NCI-H2107 (cell line): ENCODE measurements around the gene RAPGEF3.

Experiments
- DNase-seq: peaks from one replicate; lab custom pipeline; 2025; lab: John Stamatoyannopoulos, UW

Gene RAPGEF3

DNA sequence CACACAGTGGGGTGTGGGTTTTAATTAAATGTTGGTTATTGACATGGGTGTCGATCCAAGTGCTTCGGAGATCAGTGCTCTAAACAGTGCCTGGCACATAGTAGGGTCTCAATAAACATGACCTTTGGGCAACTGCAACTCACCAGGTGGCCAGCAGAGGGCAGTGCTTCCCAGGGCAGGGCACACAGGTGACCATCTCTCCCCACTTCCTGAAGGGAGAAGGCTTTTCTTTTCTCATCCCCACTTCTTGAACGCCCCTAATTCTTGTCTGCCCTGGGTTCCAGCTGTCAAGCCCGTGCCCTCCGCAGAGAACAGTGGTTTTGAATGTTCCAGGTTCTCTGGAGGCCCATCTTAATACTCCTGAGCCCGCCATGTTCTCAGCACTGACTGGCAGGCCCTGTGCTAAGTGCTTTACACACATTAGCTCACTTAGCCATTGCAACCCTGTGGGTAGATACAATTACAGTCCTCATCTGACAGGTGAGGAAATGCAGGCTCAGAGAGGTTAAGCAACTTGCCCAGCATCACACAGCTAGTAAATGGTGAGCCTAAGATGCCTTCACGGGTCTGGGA lies 16.3 kb downstream of the RAPGEF3 start:
- DNase-seq: no peak

DNA sequence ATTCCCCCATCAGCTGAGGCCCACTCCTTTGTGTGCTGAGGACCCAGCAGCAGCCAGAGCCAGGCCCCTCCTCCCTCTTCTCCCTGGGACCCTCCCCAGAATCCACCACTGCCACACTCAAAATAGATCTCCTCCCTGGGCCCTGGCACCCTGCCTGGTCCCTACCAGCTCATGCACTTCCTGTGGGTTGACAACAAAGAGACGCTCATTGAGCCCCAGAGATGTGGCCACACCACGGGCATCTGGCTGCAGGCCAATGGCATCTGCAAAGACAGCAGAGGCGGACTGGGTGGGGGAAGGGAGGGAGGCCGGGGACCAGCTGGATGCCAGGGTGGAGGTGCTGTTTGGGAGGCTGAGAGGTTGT lies 17.4 kb downstream of the RAPGEF3 start:
- peak; percentile 95 for DNase-seq

DNA sequence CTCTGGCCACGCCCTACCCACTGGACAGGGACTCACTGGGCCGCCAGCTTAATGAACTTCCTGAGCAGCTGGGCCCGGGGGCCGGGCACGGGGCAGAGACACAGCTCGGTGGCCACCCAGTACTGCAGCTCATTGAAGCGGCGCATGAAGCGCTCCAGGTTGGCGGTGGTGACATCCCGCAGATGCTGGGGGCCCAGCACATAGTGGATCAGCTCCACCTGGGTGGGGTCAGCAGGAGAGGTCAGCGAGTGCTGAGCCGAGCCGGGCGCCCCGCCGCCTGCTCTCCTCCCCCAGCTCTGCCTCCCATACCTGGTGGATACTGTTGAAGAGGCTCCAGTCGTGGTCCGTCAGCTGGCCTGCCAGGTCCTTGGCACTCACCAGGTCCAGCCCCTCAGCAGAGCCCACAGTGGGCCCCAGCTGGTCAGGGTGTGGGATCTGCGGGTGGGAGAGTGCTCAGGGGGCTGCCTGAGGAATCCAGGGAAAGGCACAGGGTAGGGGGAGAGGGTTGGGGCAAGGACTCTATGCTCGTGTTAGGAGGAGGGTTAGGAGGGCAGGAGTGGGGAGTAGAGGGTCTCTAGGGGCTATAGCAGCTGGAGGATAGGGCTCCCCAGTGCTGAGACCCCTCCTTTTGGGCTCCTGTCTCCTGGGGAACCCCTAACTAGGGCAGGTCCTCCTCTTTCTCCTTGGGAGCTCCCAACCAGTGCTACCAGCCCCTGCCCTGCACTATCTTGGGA lies 17.9 kb downstream of the RAPGEF3 start:
- DNase-seq: no peak

DNA sequence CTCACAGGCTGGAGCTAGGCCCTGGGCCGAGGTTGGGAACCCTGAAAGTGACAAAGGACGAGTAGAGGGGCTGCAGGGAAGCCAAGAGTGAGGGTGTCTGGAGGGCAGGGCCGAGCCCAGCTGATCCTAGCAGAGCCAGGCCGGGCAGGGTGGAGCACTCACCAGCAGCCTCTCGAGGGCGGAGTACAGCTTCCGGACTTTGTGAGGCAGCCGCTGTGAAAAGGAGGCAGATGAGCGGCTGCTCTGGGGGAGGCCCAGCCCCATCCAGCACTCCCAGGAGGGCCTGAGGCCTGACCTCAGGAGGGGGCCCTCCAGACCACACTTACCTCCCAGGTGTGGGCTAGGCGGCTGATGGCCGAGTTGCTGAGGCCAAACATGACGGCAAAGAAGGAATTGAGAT lies 18.7 kb downstream of the RAPGEF3 start:
- no peak for DNase-seq

DNA sequence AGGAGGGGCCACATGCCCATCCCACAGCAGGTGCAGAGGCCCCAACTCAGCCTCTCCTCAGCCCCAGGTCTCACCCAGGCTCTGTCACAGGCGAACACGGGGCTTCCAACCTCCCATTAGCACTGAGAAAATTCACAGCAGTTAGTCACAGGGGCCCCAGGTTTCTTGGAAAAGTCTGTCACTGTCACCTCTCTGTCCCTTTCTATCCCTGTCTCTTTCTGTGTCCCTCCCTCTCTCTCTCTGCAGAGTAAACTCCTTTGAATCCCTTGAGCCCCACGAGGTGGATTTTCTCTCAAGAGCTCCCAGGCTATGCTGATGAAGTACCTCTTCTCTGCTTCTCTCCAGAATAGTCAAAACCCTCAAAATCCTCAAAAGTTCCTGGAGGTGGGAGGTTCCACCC lies 19.4 kb downstream of the RAPGEF3 start:
- no peak for DNase-seq

DNA sequence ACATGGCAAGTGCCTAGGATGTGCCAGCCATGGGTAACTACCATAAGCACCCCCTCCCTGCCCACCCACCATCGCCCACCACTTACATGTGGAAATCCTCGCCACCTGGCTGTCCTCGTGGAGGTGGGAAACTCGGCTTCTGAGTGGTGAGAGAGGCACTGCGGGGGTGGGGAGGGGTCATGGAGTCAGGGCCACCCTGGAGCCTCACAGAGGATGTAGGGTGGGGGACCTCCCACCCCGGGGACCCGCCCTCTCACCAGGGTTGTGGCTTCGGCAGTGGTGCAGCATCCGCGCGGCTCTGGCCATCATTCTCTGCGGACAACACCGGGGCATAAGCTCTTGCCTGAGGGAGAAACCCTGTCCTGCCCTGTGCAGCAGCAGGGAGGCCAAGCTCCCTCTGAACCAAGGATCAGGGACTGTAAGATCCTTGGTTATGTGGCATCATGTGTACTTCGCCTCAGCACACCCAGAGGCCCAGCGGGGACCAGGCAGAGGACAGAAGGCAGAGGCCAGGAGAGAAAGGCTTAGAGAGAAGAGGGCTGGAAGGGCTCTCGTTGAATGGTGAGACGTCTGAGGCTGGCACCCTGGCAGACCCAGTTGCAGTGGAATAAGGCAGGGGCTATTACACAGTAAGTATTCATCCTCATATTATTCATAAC lies 20.6 kb downstream of the RAPGEF3 start:
- DNase-seq: no peak

DNA sequence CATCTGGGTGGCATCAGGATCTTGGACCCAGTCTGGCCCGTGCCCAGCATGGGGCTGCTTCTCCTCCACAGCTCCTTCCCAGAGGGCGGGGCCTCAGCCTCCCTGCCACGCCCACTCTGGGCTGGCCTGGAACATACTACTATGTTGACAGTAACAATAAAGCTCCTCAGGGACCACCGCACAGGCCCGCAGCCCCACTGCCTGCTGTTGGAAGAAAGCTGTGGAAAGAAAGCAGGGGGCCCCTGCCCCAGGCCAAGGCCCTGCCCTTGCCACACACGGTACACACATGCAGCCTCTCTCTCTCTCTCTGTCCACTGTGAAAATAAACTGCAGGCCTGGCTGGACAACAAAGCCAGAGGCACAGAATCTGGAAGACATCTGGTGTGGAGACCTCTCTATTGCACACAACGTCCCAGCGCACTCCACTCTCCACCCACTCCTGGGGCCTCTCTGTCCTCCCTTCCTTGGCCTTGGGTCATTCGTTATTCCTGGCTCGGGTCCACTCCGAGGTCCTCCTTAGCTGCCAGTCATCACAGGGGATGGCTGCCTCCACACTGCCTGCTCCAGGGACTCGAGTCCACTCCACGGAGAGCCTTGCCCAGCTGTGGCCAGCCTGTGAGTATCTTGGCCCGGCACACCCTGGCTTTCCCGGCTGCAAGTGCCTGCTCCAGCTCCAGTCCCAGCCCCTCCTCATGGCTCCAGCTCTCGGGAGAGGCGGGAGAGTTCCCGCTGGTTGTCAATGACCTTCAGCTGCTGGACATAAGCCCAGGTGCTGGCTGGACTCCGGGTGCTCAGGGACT lies 21.6 kb downstream of the RAPGEF3 start:
- no peak for DNase-seq

DNA sequence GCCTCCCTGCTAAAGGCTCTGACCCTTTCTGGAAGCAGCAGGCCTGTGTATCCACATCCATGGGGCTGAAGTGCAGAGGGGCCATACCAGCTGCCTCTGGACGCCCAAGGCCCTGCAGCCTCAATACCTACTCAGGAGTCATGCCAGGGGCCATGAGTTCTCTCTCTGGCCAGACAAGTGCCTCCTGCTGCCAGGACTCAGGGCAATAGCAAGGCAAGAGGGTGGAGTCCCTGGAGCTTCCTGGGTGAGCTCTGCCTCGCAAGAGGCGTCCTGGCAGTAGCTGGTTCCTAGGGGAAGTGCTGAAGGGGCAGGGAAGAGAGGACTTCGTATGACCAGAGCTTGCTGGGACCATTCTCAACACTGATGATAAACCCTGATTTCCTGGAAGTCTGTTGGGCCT lies 22.5 kb downstream of the RAPGEF3 start:
- no peak for DNase-seq

DNA sequence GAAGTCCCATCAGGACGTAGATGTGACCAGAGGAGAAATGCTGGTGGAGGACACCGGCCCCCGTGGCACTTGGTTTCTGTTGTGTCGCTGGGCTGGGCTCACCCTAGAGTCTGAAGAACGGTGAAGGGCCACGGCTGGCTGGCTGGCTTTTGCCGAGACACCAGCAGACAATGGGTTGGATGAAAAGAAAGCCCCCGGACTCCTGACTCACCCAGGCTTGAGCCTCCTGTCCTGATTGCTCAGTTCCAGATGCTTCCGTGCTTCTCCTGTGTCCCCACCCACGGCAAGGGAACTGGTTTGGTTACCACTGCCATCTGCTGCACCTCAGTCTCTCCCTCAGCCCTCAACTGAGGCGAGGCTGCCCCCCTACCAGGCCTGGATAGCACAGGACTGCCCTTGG lies 23.0 kb downstream of the RAPGEF3 start:
- no peak for DNase-seq

DNA sequence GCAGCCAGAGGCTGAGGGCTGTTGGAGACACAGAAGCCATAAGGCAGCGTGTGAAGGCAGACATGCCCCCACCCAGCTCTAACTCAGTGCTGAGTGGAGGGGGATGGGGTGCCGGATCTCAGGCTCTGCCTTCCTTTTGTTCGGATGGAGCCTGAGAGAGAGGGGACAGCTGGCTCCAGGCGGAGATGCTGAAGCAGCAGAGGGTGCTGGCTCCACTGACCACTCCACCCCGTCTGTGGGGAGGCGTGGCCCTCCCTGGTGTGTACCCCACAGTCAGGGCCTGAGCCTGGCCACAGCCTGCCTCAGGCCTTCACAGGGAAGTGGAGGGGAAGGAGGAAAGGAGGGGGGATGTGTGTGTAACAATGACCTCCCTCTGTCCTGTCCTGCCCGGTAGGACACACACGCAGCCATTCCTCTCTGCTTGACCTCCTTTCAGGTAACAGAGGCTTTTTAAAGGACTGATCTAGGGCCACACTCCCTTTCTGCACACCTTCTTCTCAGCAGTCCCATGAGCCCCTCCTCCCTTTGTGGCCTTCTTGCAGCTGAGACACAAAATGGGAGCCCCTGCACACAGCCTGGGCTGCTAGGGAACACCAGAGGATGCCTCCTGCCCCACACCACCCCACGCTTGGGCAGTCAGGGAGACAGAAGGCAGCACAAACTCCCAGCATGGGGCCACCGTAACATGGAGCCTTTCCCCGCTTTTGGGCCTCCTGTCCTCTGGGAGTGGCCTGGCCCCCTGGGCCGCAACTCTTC lies 23.8 kb downstream of the RAPGEF3 start:
- no peak for DNase-seq

DNA sequence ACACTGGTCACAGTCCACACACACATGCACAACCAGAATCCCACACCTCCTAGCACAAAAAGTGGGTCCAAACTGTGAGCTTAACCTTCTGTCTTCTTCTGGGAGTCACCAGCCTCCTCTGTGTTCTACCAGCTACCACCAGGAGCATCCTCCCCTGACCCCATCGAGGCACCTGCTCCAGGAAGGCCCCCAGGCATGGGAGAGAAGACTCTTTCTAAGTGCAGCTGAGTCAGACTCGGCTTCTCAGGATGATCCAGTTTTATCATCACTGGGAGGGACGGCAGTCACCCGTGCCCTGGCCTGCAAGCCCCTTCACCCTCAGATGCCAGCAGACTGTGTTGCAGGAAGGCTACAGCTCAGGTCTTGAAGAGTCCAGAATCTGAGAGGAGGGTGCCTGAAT lies 25.5 kb downstream of the RAPGEF3 start:
- DNase-seq: no peak

DNA sequence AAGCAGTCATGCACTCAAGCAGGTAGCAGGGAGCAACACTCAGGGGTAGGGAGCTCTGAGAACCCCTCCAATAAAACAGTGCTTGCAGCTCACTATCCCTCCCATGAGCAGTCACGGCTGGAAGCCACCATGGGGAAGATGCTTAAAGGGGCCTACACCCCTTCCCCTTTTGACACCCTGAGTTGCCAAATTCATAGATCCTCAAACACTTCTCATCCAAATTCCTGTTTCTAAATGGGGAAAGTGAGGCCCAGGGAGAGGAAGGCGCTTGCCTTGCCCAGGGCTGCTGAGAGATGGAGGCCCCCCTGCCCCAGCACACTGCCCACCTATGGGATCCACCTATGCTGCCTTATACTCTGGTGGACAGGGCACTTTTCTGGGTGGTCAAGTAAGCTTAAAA lies 26.2 kb downstream of the RAPGEF3 start:
- DNase-seq: no peak

DNA sequence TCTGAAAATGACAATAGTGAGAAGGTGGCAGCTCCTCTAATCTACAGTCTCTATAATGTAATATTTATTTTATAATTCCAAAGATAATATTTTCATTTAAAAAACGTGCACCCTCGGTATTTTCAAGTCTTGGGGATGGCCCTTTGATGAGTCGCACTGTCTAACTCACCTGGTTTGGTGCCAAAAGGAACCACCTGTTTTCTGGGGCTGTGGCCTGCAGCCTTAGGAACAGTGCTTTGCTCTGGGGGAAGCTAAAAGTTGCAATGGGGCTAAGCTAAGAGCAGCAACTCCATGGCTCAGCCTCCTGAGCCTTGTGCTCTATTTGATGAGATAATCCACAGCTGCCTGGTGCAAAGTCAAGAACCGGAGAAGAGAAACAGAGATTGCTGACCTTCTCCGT lies 27.0 kb downstream of the RAPGEF3 start:
- no peak for DNase-seq

DNA sequence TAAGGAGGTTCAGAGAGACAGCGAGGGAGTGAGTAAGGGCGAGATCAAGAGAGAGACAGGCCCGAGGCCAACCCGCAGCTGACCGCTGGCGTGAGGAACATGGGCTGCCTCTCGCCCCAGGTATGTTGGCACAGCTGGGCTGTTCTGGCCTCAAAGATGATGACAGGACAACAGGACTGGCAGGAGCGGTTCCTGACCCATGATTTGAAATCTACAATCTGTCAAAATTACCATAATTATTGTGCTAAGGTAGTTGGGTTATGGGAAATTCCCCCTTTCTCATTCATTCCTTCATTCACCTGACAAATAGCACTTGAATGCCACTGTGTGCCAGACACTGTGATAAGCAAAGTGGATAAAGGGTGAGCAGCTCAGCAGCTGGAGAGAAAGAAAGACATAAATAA lies 28.3 kb downstream of the RAPGEF3 start:
- DNase-seq: no peak

DNA sequence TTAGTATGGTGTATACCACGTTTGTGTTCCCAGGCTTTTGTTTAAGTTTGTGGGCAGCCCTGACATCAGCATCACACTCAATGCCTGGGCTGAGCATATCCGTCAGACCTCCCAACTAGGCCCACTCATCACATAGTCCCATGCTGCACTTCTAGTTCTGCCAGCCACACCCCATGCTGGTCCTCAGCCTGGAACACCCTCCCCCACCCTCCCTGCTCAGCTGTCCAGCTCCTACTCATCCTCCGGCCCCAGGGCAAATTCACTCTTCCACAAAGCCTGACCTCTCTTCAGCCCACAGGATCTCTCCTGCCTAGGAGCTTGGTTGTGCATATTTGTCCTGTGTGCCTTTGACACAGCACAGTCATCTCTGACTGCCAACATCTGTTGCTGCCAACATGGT lies 29.4 kb downstream of the RAPGEF3 start:
- DNase-seq: no peak

DNA sequence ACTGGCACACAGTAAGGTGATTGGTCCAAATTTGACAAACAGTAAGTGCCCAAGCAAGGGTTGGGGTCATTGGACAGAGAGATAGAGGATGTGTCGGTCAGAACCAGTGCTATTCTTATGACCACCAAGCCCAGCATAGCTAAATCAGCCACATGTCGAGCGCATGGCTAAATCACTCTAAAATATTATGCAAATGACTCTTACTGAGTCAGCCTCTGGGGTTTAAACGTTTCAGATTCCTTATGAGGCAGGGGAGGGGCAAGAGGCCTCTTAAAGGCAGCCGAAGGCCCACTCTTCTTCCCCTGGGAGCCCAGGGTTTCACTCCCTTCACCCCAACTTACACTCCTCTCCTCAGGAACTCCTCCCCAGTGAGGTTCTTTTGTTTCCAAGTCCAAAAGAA lies 32.8 kb downstream of the RAPGEF3 start:
- no peak for DNase-seq

DNA sequence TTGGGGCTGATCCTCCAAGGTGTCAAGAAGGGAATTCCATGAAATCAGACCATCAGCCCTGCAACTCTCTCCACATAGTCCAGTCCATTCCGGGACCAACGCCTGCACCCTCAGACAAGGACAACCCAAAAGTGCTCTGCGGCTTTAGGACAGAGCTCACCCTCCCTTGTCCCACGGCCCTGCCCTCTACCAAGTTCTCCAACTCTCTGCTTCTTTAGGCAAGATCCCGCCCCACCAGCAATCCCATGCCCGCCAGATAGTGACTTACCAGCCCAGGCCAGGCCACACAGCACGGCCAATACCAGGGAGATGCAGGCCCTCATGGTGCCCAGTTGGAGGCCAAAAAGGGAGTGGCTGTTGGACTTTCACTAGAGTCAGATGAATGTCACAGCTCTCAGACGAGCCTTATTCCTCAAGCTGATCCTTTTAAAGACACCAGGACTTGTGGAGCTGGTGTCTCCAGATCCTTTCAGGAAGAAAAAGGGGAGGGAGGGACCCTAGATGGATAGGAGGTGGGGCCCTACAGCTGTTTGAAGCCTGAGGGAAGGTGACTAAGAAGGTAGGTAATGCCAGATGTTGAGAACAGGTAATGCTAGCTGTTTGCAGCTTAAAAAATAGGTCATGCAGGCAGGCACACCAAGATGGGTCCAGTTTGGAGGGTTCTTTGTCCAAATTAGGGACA lies 33.4 kb downstream of the RAPGEF3 start, which contains the start of gene ENDOU:
ENDOU (minus strand) TSS at position 400 of the 682 bp plus-strand sequence; CDS start at position 323, 77 bp downstream.
- no peak for DNase-seq

DNA sequence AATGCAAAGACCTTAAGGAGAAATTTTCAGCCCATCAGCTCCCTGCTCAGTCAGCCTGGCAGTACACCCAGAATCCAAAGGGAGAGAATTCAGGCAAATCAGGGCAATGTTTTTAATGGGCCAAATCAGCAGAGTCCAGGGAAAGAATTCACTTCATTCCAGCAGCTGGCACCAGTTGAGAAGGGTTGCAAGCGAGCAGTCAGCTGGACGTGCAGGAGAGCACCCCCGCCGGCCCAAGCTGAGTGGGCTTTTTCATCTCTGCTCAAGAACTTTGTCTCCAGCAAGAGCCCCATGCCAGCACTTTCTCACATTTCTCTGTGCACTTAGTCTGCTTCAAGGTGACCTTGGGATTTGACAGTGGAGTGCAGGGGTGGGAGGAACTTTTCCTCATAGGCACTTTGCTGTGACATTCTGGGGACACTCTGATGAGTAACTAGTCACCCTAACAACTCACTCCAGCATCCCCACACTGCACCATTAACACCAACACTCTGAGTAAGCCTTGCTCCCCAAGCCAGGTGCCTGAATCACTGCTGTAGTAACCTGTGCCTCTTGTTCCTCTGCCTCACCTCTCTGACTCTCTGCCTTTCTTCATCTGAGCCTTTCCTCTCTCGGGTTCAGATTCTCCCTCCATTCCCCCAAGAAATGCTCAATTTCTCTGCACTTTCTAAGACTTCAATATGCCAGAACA lies 35.6 kb downstream of the RAPGEF3 start:
- DNase-seq: no peak

DNA sequence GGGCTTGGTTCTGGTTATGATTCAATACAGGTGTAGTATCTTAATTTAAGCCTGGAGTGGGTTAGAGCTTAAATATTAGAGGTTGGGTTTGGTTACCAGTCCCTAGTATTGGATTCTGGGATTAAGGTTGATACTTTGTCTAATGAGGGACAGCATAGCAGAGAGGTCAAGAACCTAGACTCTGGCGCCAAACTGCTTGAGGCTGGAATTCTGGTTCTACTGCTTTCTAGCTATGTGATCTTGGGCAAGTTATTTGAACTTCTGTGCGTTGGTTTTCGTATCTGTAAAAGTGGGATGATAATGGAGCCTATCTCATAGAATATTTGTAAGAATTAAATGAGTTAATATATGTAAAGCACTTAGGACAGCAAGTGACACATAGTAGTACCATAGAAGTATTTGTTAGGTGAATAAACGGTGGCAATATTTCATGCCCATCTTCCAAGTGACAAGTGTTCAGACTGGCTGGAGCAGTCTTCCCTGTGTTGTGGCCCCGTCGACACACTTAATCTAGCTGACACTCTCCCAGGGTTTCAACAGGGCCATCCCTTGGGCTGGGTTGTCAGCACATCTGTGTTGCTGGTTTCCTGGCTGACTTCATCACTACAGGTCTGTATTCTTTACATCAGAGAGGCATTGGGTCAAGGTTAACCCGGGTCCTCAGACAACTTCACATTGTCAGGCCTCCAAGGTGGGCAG lies 36.4 kb downstream of the RAPGEF3 start:
- DNase-seq: no peak

DNA sequence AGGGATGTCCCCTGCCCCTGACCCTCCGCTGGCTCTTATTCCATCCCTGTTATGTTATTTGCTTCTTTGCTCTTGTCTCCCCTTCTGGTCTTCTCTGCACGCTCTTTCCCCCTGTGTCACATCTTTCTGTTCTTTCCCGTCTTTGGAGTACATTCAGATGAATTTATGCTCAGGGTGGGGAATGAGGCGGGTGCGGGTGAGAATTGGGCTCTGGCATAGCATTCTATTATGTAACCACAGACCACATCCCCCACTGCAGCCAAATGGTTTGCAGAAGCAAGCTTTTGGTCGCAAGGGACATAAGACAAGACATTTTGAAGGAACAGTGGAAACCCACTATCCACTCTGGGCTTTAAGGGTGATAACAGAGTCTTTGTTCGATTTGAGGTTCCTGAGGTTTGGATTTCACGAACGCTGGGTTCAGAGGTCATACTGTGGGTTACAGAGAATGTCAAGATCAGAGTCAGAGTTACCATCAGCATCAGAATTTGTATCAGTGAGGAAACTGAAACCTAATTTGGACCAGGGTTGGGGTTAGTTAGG lies 37.2 kb downstream of the RAPGEF3 start:
- DNase-seq: no peak
